LNCaP clone FGC (cell line): ENCODE data around the gene SURF6.

ENCODE experiments used
- DNase-seq: peaks from one replicate; pipeline ENCODE4 v3.0.0-alpha.2; 2011; ENCODE audit warnings: low read depth
- H3K4me3 ChIP-seq: 2 replicates; pipeline ENCODE4 v1.5.1; 2011; ENCODE audit warnings: mild to moderate bottlenecking, low read depth, low read length, control low read depth
- CTCF ChIP-seq: IDR thresholded peaks from 2 replicates; pipeline ENCODE4 v1.5.1; 2012; ENCODE audit warnings: mild to moderate bottlenecking; ENCODE audit not compliant: control insufficient read depth, insufficient read depth; ENCODE audit errors: extremely low read depth

The SURF6 gene

GRCh38 chr9:133359399-133360175 is 23.6 kb upstream of the SURF6 start:
- DNase-seq = no peak
- no peak overlapping the region for H3K4me3 ChIP-seq
- TF ChIP-seq CTCF = 0 out of 2 replicates have a peak, but pooled peaks have one; percentile 5

GRCh38 chr9:133357656-133358055 is 21.7 kb upstream of the SURF6 start:
- no peak for DNase-seq
- no peak for TF ChIP-seq CTCF
- peak overlapping the region; percentile 87 for H3K4me3 ChIP-seq

- peak; percentile 36; the same call in 1 of the 2 replicates for TF ChIP-seq CTCF
- no peak for DNase-seq
- H3K4me3 ChIP-seq = peak within 1 kb of the TSS; percentile 87
Measured at GRCh38 chr9:133356391-133357091, 20.6 kb upstream of the SURF6 start, which contains the start of the genes SURF1 and SURF2. Gene SURF1, minus strand, starts transcription at chr9:133356487. Its CDS starts 34 bp downstream, at chr9:133356453. Gene SURF2, plus strand, starts transcription at chr9:133356550. Its CDS starts 43 bp downstream, at chr9:133356593.

GRCh38 chr9:133355881-133356357 is 19.9 kb upstream of the SURF6 start:
- no peak for TF ChIP-seq CTCF
- no peak for DNase-seq
- peak overlapping the region; percentile 87 for H3K4me3 ChIP-seq

GRCh38 chr9:133354766-133355165 is 18.8 kb upstream of the SURF6 start:
- peak overlapping the region; percentile 87 for H3K4me3 ChIP-seq
- no peak for DNase-seq
- TF ChIP-seq CTCF = no peak

- no peak for TF ChIP-seq CTCF
- no peak for DNase-seq
- no peak overlapping the region for H3K4me3 ChIP-seq
Measured at GRCh38 chr9:133353548-133353947, 17.6 kb upstream of the SURF6 start.
